Measurements from ENCODE around the gene HEATR3.

Gene HEATR3

GRCh38 chr16:50059111-50059510, 6.7 kb upstream of the HEATR3 start:
- no peak for DNase-seq

- DNase-seq = no peak
Observed at GRCh38 chr16:50059669-50060068, 6.1 kb upstream of the HEATR3 start.

DNA sequence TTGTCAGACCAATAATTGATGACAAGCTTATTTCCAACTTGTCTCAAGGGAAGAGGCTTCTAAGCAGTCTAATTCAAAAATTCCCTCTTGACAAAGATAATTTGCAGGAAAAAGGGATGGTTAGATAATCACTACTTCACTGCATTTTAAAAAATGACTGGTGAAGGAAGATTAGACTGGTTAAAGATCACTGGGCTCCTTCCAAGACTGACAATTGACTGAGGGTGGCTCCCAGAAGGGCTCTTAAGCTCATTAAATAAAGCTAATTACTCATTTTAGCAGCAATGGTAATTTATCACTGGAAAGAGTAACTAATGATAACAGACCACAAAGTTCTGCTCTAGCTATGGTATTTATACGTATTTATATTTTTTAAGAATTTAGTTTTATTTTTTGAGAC, 4.4 kb upstream of the HEATR3 start:
- no peak for DNase-seq

- DNase-seq = no peak
Observed at GRCh38 chr16:50065241-50065623, 538 bp upstream of the HEATR3 start.

DNA sequence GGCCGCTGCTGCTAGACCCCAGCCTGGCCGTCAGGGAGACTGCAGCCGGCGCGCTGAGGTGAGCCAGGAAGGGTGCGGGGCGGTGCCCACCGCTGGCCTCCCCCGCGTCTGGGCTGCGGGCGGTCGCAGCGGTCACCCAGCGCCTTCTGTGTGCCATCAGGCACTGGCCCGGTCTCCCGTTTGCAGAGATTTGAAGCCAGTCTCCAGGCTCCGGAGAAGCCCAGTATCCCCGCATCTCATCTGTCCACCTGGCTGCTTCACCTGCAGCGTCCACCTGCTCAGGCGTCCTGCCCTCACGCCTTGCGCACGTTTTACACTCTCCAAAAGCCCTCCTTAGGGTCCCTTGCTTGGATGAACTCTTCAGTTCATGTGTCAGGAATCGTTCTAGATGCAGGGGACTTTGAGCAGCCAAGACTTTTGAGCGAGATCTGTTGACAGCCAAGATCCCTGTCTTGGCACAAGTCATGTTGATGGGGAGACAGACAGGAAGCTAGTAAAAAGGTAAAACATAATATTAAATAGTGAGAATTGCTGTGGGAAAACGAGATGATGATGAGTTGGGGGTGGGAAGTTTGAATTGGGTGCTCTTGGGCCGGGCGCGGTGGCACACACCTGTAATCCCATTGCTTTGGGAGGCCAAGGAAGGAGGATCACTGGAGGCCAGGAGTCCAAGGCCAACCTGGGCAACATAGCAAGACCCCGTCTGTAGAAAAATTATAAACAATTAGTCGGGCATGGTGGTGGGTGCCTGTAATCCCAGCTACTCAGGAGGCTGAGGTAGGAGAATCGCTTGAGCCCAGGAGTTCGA, 916 bp downstream of the HEATR3 start:
- no peak for DNase-seq

DNA sequence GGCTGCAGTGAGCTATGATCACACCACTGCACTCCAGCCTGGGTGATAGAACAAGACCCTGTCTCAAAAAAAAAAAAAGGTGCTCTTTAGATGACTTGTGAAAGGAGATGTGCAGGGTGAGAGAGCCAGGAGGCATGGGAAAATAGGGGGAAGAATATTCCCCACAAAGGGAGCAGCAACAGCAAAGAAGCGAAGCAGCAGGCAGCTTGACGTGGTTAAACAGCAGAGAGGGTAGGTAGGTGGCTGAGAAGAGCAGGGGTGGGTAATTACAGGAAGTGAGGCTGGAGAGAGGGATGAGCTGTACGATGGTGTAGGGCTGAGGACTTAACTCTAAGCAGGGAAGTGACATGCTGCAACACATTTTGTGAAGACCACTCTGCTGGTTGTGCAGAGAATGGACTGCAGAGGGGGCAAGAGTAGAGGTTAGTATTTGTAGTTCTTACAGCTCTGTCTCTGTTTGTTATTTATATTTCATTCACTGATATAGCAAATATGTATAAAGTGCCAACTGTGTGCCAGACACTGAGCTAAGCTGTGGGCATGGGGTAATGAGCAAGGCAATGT, 1.6 kb downstream of the HEATR3 start:
- peak; percentile 32 for DNase-seq

DNA sequence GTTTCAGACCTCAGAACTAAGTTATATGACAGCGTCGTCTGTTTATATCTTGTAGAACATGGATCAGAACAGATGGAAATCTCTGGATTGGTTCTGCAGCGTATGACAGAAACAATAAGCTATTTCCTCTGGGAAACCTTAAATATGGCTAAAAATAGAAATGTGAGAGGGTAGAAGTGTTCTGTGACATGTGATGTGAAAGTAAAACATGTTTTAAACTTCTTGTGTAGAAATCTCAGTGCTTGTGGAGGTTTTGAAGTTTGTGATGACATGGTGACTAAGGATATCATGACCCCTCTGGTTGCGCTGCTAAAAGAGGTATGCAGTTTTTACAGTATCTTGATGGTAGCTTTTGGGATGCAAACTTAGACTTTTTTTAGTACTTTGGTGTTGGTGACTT, 2.8 kb downstream of the HEATR3 start:
- DNase-seq = no peak

DNA sequence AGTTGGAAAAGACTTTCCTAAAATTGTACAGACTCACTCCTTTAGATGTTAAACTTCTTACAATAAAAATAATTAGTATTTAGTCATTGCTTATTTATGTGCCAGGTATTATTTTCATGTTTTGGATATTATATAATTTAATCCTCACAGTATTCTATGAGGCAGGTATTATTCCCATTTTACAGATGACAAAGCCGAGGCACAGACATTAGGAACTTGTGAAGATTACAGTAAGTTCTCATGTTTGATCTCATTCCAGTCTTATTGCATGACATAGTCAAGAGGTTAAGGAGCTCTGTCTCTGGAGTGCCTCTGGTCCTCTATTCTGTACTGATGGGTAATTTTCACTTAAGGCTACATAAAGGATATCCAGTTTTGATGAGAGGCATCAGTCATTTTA, 3.3 kb downstream of the HEATR3 start:
- no peak for DNase-seq

- DNase-seq = no peak
Observed at GRCh38 chr16:50071075-50071671, 5.4 kb downstream of the HEATR3 start.

DNA sequence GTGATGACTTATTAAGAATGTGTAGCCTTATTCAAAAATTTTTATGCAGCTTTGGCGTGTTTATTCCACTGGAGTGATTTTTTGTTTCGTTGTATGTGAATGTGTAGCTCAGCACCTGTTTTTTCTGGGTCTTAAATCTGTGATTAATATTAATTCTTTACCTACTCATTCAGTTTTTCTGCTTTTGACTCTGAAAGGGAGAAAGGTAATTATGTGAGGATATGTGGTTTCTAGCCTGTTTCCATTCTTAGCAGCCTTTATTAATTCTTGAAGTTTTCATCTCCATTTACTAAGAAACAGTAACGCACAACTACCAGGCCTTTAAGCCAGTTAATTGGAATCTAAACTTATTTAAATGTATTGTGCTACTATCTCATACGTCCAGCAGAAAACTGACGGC, 7.0 kb downstream of the HEATR3 start:
- no peak for DNase-seq

- no peak for DNase-seq
Observed at GRCh38 chr16:50079397-50080140, 13.8 kb downstream of the HEATR3 start.

GRCh38 chr16:50081428-50082018, 15.8 kb downstream of the HEATR3 start:
- no peak for DNase-seq

- DNase-seq = no peak
Observed at GRCh38 chr16:50083996-50084395, 18.2 kb downstream of the HEATR3 start.

DNA sequence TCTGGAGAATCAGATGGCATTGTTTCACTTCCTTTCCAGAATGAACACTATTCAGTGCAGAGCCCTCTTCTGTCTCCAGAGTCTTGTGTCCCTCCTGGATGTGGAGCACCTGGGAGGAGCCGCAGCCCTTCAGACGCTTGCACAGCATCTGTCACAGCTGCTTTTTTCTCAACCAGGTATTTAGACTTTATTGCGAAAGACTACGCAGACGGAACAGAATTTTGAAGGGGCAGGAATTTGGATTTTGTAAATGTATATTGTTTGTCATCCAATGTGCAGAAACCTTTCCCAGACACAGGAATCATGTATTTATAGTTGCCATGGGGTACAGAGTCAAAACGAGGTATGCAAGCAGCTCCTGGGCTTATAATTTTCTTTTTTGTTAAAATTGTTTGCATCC, 20.4 kb downstream of the HEATR3 start:
- DNase-seq = no peak

GRCh38 chr16:50088302-50088701, 22.5 kb downstream of the HEATR3 start:
- no peak for DNase-seq

- DNase-seq = no peak
Observed at GRCh38 chr16:50092891-50093290, 27.1 kb downstream of the HEATR3 start.

DNA sequence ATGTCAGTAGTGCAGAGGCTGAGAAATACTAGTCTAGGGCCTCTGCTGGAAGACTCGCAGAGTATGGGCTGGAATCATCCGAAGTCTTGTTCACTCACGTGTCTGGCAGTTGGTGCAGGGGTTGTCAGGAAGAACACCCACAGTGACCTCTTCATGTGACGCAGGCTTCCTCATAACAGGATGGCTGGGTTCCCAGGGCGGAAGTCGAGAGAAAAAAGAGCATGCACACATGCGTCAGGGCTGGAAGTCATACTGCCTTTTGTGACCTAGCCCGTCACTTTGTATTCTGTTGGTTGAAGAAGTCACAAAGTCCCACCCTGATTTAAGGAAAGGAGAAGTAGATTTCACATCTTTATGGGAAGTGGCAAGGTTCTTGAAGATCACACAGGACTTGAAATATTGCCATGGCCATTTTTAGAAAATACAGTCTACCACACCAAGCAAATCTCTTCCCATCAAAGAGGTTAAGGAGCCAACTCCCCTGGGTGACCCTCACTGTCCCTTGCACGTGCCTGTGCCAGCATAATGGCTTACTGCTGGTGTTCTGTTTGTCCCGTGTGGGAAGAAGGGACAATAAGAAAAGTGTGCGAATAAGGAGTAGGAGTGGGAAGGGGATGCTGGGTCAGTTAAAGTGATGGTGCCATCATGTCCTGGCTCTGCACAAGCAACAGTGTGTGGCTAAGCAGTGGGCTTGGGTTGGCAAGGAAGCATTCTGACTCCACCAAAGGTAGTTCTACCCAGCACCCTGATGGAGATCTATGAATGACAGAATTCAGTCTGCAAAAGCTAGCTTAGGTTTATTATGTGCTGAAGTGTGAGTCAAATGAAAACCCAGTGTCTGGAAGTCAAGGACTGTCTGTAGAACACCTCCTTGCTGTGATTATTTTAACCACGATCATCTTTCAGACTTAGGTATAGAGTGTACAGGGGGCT, 28.1 kb downstream of the HEATR3 start:
- no peak for DNase-seq

DNA sequence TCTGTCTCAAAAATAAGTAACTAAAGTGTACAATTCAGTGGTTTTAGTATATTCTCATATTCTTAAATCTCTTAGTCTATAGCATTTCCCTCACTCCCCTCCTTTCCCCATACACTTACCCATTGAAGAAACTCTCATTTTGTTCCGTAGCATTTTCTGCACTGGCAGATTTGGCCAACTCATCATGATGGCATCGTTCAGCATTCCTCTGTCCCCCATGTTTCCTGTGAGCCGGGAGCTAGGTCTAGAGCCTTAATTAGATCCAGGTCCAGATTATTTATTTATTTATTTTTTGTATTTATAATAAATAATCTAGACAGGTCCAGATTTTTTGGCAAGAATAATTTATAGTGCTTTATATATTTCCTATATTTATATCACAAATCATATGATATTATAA, 31.0 kb downstream of the HEATR3 start:
- DNase-seq = no peak

DNA sequence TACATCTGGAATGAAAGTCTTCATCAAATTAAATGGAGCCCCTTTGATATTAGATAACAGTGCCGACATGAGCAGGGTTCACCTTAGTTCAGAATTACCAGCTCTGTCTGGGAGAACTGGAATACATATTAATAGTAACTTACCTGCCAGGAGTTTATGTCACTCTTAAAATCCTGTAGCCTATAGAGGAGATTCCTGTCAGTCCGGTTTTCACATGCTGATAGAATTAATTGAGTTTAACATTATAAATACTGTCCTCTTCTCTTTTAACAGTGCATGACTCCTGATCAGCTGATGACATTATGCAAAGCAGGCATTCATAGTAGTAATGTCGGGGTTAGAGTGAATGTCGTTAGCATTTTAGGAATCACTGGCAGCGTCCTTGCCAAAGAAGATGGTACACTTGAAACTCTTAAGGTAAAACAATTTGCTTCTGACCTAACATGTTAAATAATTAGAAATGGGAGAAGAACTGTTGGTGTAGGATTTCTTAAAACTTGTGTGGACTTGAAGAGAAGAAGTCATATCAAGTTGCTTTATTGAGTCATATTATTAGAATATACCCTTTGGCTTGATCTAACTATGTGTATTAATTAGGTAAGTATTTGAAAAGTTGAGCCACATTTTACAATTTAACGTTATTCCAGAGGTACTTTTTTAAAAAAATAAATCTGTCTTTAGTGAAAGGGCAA, 34.3 kb downstream of the HEATR3 start:
- DNase-seq = no peak

GRCh38 chr16:50102051-50102746, 36.4 kb downstream of the HEATR3 start:
- DNase-seq = no peak

- no peak for DNase-seq
Observed at GRCh38 chr16:50103764-50104163, 38.0 kb downstream of the HEATR3 start.
